GM19397 (cell line): ENCODE data around the gene STAM.
"Not testable (repeated sequence)": the region's sequence is repeated elsewhere in the genome, so short reads cannot be mapped to it uniquely, and the experiment has no call there.

ENCODE experiments used
- ATAC-seq: cut with Tn5 transposase; IDR thresholded peaks from one replicate; pipeline ENCODE4 v1.9.1; 2021; ENCODE audit warnings: mild to moderate bottlenecking, moderate library complexity; ENCODE audit not compliant: unreplicated experiment

STAM gene

DNA sequence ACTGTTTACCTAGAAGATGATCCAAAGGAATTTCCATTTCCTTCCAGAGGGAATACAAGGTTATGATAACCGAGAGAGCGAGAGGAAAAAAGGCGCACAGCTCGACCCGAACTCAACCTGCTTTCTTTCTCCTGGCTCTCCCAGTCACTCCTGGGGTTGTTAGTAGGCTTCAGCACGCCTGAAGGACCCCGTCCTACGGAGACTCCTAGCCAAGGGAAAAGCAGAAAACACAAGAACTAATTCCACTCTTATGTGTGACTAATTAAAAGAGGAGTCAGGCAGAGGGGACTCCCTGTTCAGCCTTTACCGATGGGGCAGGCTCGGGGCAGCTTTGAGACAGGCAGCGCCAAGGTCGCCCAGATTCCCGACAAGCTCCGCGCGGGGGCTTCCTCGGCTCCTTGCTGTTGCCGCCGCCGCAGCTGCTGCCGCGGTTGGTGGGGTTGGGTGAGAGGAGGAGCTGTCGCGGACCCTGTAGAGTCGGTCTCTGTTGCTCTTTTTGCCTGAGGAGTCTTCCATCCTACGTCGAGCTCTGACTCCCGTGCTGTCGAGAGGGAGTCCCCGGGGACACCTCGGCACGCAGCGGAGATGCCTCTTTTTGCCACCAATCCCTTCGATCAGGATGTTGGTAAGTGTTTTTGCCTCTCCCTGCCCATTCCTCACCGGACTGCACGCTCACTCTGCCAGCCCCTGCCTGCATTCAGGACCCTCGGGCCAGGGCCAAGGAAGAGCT lies at the start of gene STAM:
TSS of gene STAM (plus strand) at position 397 of the 730 bp plus-strand sequence. CDS start at position 586, 189 bp downstream.
- peak; percentile 90 for ATAC-seq

DNA sequence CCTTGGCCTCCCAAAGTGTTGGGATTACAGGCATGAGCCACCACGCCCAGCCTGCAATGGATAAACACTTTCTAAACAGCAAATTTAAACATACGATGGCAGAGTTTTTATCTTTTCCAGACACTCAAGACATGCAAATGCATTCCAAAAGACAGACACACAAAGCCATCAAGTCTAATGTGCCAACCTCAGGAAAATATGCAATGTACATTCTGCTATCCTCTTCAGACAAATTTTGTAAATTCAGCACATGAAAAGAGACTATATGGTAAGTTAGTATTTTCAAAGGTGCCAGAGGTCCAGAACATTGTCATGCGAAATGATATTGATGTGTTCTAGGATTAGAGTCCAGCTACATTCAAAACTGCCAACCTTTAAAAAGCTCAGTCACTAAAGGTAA lies 46.6 kb upstream of the STAM start:
- ATAC-seq = no peak

DNA sequence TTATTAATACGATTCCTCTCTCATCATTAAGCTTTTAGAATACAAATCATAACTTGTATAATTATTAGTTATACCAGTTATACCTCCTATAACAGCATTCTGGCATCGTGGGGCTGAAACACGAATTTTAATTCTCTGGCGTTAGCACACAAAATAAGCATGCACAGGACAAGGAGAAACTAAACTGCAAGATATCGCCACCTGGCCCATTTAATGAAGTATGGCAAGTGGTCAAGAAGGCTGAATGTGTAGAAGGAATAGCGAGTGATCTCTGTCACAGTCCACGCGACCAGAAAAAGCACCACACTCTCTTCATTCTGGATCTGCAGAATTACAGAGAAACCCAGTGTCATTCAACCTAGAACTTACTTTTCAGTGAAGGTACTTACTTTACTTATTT lies 44.9 kb upstream of the STAM start:
- ATAC-seq = no peak

DNA sequence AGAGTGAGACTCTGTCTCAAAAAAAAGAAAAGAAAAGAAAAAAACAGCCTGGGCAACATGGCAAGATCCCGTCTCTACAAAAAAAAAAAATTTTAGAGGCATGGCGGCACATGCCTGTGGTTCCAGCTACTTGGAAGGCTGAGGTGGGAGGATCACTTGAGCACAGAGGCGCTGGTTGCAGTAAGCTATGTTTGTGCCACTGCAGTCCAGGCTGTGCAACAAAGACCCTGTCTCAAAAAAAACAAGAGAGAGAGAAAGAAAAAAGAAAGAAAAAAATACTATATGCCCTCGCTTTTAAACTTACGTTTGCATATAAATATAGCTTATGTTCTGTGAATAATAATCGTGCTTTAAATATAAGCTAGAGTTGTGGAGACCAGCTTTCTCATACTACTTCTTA lies 38.0 kb upstream of the STAM start:
- no peak for ATAC-seq

DNA sequence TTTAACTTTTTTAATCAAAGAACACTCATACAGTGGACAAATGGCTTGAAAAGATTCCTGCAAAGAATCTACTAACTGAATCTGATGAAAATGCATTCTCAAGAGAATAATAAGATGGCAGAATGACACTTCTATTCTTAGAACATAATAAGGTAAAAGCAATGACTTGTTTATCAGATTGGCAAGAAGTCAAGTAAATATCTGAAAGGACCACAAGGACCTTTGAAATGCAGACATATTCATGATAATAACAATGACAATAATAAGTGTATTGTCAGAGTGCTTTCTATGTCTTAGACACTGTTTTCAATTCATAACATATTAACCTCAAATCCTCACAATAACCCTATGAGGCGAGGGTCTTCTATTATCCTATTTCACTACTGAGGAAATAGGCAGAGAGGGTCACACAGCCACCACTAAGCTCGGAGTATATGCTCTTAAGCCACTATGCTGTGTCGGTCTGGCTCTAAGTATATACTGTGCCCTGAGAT lies 37.4 kb upstream of the STAM start:
- ATAC-seq = no peak

DNA sequence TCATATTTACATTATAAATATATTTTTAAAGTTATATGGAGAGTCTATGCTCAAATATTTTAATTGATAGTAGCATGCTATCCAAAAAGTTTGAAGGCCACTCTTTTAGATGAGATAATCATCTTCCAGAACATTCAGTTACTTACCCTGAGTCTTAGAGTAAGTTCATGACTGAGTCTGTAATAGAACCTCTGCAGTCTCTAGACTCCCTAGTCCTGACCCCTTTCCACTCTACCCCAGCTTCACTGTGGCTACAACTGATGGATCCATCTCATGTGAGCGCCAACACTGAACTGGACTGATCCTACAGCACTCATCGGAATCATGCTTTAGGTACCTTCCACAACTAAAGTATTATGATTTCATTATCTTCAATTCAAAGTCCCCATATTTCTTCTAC lies 36.9 kb upstream of the STAM start:
- no peak for ATAC-seq

DNA sequence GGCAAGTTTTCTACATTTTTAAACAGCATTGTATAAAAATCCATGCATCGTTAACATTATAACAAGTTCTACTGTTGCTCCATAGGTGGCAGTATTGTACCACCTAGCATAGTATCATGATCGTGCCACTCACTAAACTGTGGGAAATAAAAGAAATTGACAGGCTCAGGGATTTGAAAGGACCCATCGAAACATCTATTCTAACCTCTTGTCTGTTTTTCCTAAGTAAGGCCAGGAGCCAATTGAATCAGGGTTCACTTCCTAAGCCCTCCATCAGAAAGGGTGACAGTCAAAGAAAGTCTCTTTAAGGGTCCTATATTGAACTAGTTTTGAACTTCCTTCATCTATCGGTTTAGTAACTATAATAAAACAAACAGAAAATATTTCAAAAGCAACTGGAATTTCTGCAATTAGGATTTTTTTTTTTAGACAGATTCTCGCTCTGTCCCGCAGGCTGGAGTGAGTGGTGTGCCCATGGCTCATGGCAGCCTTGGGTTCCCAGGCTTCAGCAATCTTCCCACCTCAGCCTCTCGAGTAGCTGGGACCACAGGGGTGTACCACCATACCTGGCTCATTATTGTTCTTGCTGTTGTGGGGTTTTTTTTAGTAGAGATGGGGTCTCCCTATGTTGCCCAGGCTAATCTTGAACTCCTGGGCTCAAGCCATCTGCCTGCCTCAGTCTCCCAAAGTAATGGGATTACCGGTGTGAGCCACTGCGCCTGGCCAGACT lies 36.2 kb upstream of the STAM start:
- no peak for ATAC-seq

DNA sequence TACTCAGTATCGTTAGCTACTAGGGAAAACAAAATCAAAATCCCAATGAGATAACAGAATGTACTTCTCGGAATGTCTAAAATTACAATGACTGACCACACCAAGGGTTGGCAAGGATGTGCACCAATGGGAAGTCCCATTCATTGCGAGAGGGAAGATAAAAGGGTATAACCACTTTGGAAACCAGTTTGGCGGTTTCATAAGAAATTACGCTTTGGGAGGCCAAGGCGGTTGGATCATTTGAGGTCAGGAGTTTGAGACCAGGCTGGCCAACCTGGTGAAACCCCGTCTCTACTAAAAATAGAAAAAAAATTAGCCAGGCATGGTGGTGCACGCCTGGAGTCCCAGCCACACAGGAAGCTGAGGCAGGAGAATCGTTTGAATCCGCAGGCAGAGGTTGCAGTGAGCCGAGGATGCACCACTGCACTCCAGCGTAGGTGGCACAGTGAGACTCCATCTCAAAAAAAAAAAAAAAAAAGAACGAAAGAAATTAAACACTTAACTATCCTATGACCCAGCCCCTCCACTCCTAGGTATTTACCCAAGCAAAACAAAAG lies 34.4 kb upstream of the STAM start:
- ATAC-seq = no peak

DNA sequence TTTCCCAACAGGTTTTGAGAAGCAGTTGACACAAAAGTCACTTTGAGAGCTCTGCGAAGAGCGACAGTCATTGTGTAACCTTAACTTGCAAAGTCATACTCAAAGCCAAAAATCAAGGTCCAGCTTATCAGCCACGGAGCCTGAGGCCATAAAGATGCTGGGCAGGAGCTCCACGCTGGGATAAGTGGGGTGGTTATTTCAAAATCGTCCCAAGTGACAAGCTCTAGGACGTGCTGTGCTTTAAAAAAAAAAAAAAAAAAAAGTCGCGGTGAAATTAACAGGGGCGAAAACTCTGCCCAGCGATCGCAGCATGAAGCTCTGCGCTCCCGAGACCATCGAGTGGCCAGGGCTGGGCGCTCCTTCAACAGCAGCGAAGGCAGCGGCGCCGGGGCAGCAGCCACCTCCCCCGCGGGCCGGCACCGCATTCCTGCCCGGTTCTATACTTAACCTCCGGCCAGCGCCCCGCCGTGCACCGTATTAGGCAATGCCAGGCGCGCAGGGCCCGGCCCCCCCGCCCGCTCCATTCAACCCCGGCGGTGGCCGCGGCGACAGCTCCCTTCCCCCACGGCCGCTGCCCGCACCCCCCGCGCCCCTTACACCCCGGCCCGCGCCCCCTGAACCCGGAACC lies 27.4 kb upstream of the STAM start:
- ATAC-seq = peak; percentile 45

DNA sequence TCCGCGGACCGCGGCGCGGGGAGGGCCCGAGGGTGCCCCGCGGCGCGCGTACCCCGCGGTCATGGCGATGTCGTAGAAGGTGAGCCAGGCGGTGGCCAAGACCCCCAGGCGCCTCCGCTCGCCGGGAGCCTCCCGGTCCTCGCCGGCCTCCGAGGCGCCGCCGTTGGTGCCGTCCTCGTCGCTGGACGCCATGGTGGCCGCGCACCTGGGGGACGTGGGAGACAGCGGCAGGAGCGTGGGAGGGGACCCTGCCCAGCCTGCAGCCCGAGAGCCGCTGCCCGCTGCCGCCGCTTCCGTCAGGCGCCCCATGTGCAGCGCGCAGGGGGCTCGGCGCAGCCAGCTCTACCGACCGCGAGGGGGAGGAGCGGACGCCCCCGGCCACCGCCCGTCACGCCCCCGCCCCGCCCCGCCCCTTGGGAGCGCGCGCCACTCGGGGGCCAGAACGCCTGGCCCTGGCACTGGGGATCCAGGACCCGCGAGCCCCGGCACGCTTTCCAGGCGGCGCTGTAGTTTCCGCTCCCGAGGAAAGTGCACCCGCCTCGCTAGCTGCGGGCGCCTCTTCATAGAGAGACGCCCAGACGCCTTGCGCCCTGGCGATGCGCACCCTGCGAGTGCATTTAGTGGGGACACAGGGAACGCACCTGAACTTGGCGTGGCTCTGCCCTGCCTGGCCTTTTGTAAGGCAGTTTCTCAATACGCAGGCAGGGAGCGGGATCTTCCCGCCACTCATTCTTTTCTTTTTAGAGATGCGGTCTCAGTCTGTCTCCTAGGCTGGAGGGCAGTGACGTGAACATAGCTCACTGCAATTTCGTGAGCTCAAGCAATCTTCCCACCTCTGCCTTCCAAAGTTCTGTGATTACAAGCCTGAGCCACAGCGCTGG lies 26.7 kb upstream of the STAM start, which contains the start of gene HACD1:
TSS of gene HACD1 (minus strand) at position 344 of the 881 bp plus-strand sequence. CDS start at position 309, 35 bp downstream.
- peak; percentile 66 for ATAC-seq

DNA sequence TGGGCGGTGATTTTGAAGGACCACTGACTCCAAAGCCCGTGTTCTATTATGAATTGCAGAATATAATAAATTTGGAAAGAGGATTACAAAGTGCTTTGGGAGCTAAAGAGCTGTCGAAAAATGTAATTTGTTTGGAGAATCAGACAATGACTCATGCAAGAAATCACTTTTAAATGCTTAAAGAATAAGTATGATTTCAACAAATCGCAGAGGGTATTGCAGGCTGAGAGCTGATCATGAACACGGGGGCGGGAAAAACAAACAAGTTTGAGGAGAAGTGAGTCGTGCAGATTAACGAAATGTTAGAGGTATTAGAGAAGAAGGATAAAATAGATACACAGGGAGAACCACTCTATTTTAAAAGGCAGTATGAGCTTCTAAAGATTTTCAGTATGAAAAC lies 21.9 kb upstream of the STAM start:
- no peak for ATAC-seq

DNA sequence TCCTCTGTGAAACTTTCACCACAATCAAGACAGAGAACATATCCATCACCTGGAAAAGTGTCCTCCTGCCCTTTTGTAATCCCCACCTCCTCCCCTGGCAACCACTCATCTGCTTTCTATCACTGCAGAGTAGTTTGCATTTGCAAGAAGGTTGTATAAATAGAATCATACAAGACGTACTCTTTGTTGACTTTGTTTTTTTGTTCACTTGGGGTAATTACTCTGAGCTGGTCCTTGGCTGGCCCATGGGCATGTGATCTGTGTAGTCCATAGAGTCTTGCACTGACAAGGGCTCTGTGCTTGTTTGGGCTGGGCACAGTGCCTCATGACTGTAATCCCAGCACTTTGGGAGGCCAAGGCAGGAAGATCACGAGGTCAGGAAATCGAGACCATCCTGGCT lies 19.0 kb upstream of the STAM start:
- ATAC-seq = no peak

DNA sequence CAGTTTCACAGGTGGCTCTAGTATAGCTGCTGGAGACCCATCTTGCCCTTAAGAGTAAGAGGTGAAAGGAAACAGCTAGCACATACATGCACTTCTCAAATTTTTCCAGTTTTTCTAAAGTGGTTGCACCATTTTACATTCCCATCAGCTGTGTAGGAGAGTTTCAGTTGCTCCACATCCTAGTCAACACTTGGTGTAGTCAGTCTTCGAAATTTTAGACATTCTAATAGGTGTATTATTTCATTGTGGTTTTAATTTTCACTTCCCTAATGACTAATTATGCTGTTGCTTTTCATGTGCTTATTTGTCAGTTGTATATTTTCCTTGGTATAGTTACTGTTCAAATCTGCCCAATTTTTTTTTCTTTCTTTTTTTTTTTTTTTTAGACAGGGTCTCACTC lies 17.3 kb upstream of the STAM start:
- no peak for ATAC-seq

DNA sequence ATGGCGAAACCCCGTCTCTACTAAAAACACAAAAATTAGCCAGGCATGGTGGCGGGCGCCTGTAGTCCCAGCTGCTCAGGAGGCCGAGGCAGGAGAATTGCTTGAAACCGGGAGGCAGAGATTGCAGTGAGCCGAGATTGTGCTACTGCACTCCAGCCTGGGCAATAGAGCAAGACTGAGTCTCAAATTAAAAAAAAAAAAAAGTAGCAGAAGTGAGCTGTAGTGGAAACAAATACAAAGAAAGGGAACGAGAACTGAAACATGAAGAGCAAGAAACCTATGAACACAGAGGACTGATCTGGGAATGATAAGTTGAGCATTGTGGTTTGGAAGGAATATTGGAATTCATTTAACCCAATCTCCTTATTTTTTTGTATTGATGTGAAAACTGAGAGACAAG lies 11.4 kb upstream of the STAM start:
- not testable (repeated sequence) for ATAC-seq

DNA sequence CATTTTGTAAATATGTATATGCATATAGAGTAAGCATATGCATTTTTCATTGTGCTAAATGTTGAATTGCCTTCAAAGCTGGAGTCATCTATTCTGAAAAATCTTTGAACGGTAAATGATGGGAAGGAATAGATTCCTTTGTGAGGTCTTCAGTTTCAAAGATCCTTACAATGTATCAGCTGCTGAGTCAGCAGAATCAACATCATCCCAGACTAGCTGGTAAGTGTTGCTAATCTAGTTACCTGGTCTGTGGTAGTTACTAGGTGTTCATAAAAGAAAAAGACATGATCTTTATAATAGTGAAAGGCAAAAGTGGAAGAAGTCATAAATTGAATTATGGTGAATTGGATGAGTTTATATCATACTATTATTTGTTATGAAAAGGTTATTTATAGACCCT lies 10.6 kb upstream of the STAM start:
- ATAC-seq = no peak

DNA sequence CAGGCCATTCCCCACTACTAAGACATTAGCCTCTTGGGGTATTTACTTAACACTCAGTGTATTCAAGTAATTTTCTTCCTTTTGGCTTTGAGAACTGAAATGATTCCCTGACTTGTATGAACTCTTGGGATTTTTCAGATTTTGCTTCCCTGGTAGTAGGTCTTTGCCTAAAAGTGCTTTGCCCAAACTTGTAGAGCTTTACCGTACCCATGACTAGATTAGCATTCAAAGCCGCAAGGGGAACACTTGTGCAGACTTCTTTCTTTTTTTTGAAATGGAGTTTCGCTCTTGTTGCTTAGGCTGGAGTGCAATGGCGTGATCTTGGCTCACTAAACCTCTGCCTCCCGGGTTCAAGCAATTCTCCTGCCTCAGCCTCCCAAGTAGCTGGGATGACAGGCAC lies 6.1 kb upstream of the STAM start:
- no peak for ATAC-seq

DNA sequence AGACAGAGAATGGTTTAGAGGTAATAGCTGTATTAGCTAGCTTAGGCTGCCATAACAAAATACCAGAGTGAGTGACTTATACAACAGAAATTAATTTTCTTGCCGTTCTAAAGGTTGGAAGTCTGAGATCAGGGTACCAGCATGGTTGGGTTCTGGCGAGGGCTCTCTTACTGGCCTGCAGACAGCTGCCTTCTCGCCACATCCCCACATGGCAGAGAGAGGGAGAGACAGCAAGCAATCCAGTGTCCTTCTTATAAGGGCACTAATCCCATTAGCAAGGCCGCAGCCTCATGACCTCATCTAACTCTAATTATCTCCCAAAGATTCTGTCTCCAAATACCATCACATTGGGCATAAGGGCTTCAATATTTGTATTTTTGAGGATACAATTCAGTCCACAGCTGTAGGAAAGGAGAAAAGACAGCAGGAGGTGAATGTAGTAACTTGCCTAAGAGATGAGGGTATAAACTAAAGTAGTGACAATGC lies 3.6 kb upstream of the STAM start:
- ATAC-seq = no peak

DNA sequence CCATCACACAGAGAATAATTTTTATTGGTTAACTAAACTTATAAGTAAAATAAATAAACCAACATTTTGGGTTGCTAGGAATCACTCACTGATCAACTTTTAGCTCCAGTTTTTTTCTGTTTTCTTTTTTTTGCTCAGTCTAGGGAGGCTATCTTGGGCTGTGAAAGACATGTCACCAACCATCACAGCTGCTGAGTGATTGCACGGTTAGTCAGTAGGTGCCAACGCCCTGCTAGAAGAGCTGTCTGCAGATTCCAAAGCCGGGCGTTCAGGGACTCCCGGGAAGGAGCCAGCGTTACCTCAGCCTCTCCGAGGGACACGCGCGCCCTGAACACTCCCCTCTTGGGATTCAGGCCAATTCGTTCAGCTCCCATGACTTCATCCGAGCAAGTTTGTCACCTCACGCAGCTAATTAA lies 604 bp upstream of the STAM start:
- peak; percentile 12 for ATAC-seq

DNA sequence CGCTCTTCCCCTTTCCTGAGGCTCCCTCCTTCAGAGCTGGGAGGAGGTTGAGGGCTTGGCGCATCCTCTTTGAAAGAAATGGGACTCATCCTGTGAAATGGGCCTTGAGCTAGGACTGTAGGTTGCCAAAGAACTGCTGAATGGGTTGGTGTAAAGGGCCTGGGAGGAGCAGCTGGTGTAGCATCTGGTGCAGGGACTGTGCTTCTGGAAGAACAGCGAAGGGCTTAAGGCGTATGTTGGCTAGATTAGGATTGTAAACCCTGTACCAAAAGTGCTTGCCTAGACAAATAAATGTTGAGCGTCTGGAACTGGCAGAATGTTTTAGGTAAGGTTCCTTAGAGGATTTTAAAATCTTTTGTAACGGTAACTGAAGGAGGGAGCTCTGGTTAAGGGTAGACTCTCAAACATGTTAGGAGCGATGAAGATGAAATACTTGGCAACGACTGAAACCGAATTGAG lies 563 bp downstream of the STAM start:
- ATAC-seq = peak; percentile 24
